ENCODE data around the gene NCR2. TPM values are rescaled to one million over a fixed set of nuclear protein-coding genes. Genes with fewer than 3 reads are reported as not detected.

Gene NCR2
- total and polyA plus RNA-seq, 2 of the 13 experiments (the other 11 are each of a cell fraction or from before 2014, with no cell fraction given), result not detected

GRCh38 chr6:41353333-41353732 lies 17.9 kb downstream of the NCR2 start:
- no peaks in the 10 kb centered on the region for H3K4me1 ChIP-seq (ENCODE audit: insufficient read depth, low read length)
- BruUV-seq (replicated peaks), result no TSS peak
- H2AFZ ChIP-seq (ENCODE audit: low read length), result no peak overlapping the region
- no peak overlapping the region for H3K27ac ChIP-seq (ENCODE audit: extremely low read length, insufficient read depth, low read length)
- H3K4me3 ChIP-seq (replicated peaks in 1 of 3; ENCODE audit: insufficient read depth in 1 of 3, low read depth in 2 of 3, low read length in 3 of 3), result no peak overlapping the region
- intact Hi-C loops (cut with micrococcal nuclease; ENCODE audit: unreplicated experiment), result no loop called here
- in situ Hi-C loops (cut with HindIII; ENCODE audit: extremely low pct_ligation_motif_present, low pct_unique_long_range_greater_than_20kb), result loop anchor here (25.0 kb wide), 1 partner anchor 684 kb away; no protein-coding TSS in a partner anchor
- TF ChIP-seq GATAD1 (CRISPR knock-in tag; IDR thresholded peaks at IDR 0.05) (no peak), CEBPG (CRISPR knock-in tag; IDR thresholded peaks at IDR 0.05) (no peak), ZNF543 (CRISPR knock-in tag; IDR thresholded peaks at IDR 0.05) (no peak), TRIM24 (CRISPR knock-in tag; IDR thresholded peaks at IDR 0.05) (no peak), ZFP62 (CRISPR knock-in tag; IDR thresholded peaks at IDR 0.05) (no peak), ZBTB14 (CRISPR knock-in tag; IDR thresholded peaks at IDR 0.05) (no peak), ZNF205 (CRISPR knock-in tag; IDR thresholded peaks at IDR 0.05) (no peak), ZFP41 (CRISPR knock-in tag; IDR thresholded peaks at IDR 0.05; ENCODE audit: borderline replicate concordance) (no peak), MEIS2 (CRISPR knock-in tag; IDR thresholded peaks at IDR 0.05) (no peak), KAT2B (IDR thresholded peaks at IDR 0.05; ENCODE audit: borderline replicate concordance, low read depth, low read length) (no peak), RBAK (CRISPR knock-in tag; IDR thresholded peaks at IDR 0.05) (no peak), ELF3 (CRISPR knock-in tag; IDR thresholded peaks at IDR 0.05) (no peak), ZNF160 (CRISPR knock-in tag; IDR thresholded peaks at IDR 0.05) (no peak), ZNF337 (CRISPR knock-in tag; IDR thresholded peaks at IDR 0.05; ENCODE audit: borderline replicate concordance, low read depth) (no peak), SMAD3 (CRISPR knock-in tag; IDR thresholded peaks at IDR 0.05) (no peak), DPF2 (CRISPR knock-in tag; IDR thresholded peaks at IDR 0.05; ENCODE audit: borderline replicate concordance, low read depth) (no peak), NCOA2 (CRISPR knock-in tag; IDR thresholded peaks at IDR 0.05) (no peak), KLF12 (CRISPR knock-in tag; IDR thresholded peaks at IDR 0.05; ENCODE audit: borderline replicate concordance) (no peak)
- no peak overlapping the region for H3K9ac ChIP-seq (ENCODE audit: insufficient read depth, low read depth, low read length)
- H3K79me2 ChIP-seq (ENCODE audit: insufficient read depth, low read length), result no peaks in the 10 kb centered on the region
- H4K20me1 ChIP-seq (ENCODE audit: insufficient read depth, low read length), result no peaks in the 10 kb centered on the region
- WGBS (ENCODE audit: low lambda C conversion rate), result 8% methylated on average over 3 of the region's 3 CpGs
- H3K36me3 ChIP-seq (replicated peaks in 1 of 2; ENCODE audit: control insufficient read depth in 1 of 2, insufficient read depth in 2 of 2, low read length in 2 of 2), result no peaks in the 10 kb centered on the region
- peaks cover 0 to 42% of the 10 kb centered on the region in 2 experiments; a peak in 3 of 5 replicates for H3K27me3 ChIP-seq (ENCODE audit: control insufficient read depth in 1 of 2, insufficient read depth in 2 of 2, low read length in 2 of 2)
- CTCF ChIA-PET (ENCODE audit: low intra/inter-chr PET ratio, low total read pairs), result no interaction called here
- DNase-seq (ENCODE audit: low spot score) (no peak), ATAC-seq (no peak), FAIRE-seq (no peak)
- H3K4me2 ChIP-seq (ENCODE audit: low read depth, low read length), result no peak overlapping the region
- H3K9me3 ChIP-seq (ENCODE audit: low read length), result 0 out of 2 replicates have a peak, but pooled peaks cover 4% of the 10 kb centered on the region
- POLR2A ChIA-PET, result no interaction called here

All from HepG2 (cell line).